Duodenal mucosa (tissue), 2 donors: Measurements from ENCODE around the gene SMARCD2.
A peak's percentile ranks its signal among the peaks of the same experiment; 100 is the strongest.
"Not testable (repeated sequence)": the region's sequence is repeated elsewhere in the genome, so short reads cannot be mapped to it uniquely, and the experiment has no call there.

ENCODE experiments used
- H3K27ac ChIP-seq: one replicate; pipeline ENCODE4 v1.7.0; 2013; ENCODE audit warnings: low read depth, low read length
- H3K27me3 ChIP-seq, 2 donors: one replicate each; pipeline ENCODE4 v1.7.0; 2013; ENCODE audit warnings: low read length in 2 of 2, control low read depth in 1 of 2; ENCODE audit not compliant: insufficient read depth in 2 of 2, control insufficient read depth in 1 of 2
- H3K36me3 ChIP-seq, 2 donors: one replicate each; pipeline ENCODE4 v1.7.0; 2013; ENCODE audit warnings: low read length in 2 of 2, control low read depth in 1 of 2; ENCODE audit not compliant: insufficient read depth in 2 of 2, control insufficient read depth in 1 of 2
- H3K4me1 ChIP-seq, 2 donors: one replicate each; pipeline ENCODE4 v1.7.0; 2013; ENCODE audit warnings: low read length in 2 of 2, control low read depth in 1 of 2; ENCODE audit not compliant: insufficient read depth in 2 of 2, control insufficient read depth in 1 of 2
- H3K4me3 ChIP-seq, 2 donors: one replicate each; pipeline ENCODE4 v1.7.0; 2013; ENCODE audit warnings: low read length in 2 of 2, low read depth in 1 of 2
- H3K9ac ChIP-seq, 2 donors: one replicate each; pipeline ENCODE4 v1.7.0; 2013; ENCODE audit warnings: low read length in 2 of 2, low read depth in 1 of 2
- H3K9me3 ChIP-seq, 2 donors: one replicate each; pipeline ENCODE4 v1.7.0; 2013; ENCODE audit warnings: low read length in 2 of 2, control low read depth in 1 of 2; ENCODE audit not compliant: control insufficient read depth in 1 of 2

The SMARCD2 gene

DNA sequence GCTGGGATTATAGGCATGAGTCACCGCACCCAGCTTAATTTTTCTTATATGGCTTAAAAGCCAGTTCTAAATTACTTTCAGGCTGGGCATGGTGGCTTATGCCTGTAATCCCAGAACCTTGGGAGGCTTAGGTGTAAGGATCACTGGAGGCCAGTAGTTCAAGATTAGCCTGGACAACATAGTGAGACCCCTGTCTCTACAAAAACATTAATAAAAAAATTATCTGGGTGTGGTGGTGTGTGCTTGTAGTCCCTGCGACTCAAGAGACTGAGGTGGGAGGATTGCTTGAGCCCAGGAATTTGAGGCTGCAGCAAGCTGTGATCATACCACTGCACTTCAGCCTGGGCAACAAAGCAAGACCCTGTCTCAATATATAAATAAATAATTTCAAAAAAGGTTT is 10.8 kb upstream of the SMARCD2 start:
- no peaks in the 10 kb centered on the region for H3K27me3 ChIP-seq
- no peak overlapping the region for H3K4me3 ChIP-seq
- H3K4me1 ChIP-seq, result peaks cover 0 to 5% of the 10 kb centered on the region in 2 donors
- H3K27ac ChIP-seq, result no peak overlapping the region
- no peaks in the 10 kb centered on the region for H3K36me3 ChIP-seq
- no peaks in the 10 kb centered on the region for H3K9me3 ChIP-seq
- no peak overlapping the region for H3K9ac ChIP-seq

DNA sequence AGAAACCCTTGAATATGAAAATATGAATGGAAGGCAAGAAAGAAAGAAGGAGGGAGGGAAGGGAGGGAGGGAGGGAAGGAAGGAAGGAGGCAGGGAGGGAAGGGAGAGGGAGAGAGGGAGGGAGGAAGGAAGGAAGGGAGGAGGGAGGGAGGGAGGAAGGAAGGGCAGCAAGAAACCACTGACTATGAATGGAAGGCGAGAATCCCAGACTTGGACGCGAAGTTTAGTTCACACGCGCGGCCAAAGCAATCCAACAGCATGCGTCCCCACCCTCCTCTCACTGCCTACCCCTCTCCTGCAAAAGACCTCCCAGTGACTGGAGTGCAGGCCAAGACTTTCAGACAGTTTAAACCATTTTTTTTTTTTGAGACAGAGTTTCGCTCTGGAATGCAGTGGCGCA is 7.9 kb upstream of the SMARCD2 start:
- Histone ChIP-seq H3K27me3 (no peaks in the 10 kb centered on the region), H3K4me3 (no peak overlapping the region), H3K9ac (no peak overlapping the region), H3K4me1 (peaks cover 0 to 5% of the 10 kb centered on the region in 2 donors), H3K36me3 (no peaks in the 10 kb centered on the region), H3K27ac (no peak overlapping the region), H3K9me3 (no peaks in the 10 kb centered on the region)

DNA sequence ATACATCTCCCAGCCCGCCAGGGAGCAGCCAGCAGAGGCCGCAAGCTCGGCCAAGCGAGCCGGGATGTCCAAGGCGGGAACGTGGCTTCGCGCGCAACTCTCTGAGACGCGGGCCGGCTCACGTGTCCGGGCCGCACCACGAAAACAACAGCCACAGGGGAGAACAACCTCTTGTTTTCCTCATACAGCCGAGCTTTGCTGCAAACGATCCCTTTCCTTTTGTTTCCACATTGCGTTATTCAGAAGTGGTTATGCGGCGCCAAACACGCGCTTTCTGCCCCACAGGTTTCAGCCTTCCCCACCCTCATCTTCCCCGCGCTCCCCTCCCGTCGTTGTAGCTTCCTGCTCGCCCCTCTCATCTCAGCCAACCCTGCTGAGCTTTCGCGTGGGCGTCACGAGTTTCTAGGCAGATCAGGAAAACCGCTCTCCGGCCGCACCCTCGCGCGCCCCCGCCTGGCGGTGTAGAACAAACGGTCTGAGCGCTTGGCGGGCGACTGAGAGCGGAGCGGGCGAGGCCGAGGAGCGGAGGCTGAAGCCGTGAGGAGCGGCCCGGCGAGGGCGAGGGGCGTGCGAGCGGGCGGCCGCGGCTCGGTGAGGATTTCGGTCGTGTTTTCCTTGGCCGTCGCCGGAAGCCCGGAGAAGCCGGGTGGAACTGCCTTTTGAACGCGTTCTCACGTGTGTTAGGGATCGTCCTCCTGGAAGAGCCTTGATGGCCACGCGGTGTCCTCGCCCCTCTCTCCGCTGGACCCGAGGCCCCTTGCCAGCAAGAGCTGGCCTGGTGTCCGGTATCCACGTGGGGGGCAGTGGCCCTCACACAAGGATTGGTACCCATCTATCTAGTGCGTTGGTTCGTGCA is 6.6 kb upstream of the SMARCD2 start:
- Histone ChIP-seq H3K4me3 (peak overlapping the region; percentile 62 to 66), H3K9me3 (no peaks in the 10 kb centered on the region), H3K27me3 (no peaks in the 10 kb centered on the region), H3K27ac (no peak overlapping the region), H3K9ac (peak overlapping the region in 1 of 2 donors; percentile 66), H3K36me3 (no peaks in the 10 kb centered on the region), H3K4me1 (peaks cover 2 to 5% of the 10 kb centered on the region in 2 donors)

DNA sequence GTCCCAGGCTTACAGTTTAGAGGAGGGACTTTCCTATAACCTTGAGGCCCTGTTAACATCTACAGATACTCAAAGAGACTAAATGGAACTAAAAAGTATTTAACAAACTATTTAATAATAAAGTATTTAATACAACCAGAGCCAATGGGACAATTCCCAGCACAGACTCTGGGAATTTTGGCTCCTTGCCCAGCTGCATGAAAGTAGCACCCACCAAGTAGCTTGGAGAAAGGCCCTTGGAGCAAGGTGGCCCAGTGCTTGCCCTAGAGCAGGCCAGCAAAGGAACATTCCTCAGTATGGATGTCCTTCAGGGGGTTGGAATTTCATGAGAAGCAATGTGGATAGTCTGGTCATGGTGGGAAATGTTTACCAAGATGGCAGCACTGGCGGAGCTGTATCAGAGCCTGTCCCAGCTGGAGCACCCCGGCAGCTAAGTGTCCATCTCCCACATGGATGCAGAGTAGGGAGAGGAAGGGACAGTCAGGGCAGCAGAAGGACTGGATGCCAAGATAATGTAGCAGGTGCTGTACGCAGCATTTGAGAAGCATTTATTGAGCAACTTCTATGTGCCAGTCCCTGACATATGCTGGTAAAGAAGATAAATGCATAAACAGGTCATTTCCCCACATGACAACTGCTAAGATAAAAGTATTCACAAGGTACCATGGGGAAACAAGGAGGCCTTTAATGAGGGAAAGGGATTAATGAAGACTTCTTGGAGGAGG is 5.2 kb upstream of the SMARCD2 start:
- Histone ChIP-seq H3K9ac (no peak overlapping the region), H3K4me3 (no peak overlapping the region)

DNA sequence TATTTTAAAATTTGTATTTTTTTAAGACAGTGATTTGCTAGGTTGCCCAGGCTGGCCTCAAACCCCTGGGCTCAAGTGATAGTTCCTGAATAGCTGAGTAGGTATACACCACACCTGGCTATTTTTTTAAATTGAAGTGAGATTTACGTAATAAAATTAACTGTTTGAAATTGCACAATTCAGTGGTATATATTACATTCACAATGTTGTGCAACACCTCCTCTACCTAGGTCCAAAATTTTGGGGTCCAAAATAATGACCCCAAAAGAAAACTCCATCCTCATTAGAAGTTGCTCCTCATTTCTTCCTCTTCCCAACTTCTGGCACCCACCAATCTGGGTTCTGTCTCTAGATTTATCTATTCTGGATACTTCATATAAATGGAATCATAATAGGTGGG is 3.0 kb upstream of the SMARCD2 start:
- Histone ChIP-seq H3K9me3 (no peaks in the 10 kb centered on the region), H3K4me1 (peaks cover 15 to 18% of the 10 kb centered on the region in 2 donors), H3K36me3 (no peaks in the 10 kb centered on the region), H3K4me3 (no peak overlapping the region), H3K9ac (no peak overlapping the region), H3K27me3 (no peaks in the 10 kb centered on the region), H3K27ac (no peak overlapping the region)

More for the DNA sequence above, 5.2 kb upstream of the SMARCD2 start:
- Histone ChIP-seq H3K36me3 (no peaks in the 10 kb centered on the region), H3K9me3 (no peaks in the 10 kb centered on the region), H3K27me3 (no peaks in the 10 kb centered on the region), H3K27ac (no peak overlapping the region), H3K4me1 (peaks cover 5 to 8% of the 10 kb centered on the region in 2 donors)

DNA sequence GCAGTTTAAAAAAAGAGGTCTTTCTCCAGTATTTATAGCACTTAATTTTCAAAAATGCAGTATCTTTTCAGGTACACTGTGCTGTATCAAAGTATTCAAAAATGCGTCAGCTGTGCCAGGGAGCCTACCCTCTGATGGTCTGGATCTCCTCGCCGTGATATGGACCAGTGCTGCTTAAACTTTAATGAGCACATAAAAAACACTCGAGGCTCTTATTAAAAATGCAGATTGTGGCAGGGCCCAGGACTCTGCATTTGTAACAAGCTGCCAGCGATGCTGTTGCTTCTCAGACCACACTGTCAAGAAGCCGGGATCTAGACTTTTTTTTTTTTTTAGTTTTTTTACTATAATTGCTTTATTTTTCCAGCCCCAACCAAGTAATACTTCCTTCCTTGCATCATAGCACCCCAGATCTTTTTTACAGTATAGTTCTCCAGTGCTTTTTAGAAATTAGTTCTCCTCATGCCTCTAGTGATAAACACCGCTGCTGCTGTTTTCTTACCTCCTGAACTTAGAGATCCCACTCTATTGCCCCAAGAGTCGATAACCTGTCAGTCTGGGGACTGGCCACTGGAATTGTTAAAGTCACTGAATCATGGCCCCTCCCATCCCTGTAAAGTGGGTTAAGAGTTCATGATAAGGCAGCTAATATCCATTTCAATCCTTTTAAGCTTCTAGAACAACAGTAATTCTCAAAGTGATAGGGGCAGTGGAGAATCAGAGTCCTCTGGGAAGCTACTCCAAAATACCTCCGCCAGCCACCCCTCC is 1.6 kb upstream of the SMARCD2 start:
- Histone ChIP-seq H3K4me3 (peak overlapping the region; percentile 65 to 74), H3K9ac (no peak overlapping the region), H3K9me3 (no peaks in the 10 kb centered on the region), H3K36me3 (no peaks in the 10 kb centered on the region), H3K27ac (no peak overlapping the region), H3K27me3 (no peaks in the 10 kb centered on the region), H3K4me1 (peaks cover 28% of the 10 kb centered on the region in 2 donors)

DNA sequence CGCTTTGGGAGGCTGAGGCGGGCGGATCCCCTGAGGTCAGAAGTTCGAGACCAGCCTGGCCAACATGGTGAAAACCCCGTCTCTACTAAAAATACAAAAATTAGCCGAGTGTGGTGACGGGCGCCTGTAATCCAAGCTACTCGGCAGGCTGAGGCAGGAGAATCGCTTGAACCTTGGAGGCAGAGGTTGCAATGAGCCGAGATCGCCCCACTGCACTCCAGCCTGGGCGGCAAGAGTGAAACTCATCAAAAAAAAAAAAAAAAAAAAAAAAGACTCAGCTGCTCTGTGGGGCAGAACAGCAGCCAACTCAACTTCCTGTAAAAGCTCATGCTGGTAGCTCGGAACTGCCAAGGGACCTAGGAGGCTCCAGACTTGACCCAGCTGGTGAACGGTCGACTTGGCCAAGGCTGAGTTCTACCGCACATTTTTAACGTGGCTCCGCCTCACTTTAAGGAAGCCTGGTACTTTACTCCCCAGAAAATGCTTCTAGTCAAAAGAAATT is 953 bp upstream of the SMARCD2 start:
- H3K9me3 ChIP-seq, H3K27me3 ChIP-seq, H3K36me3 ChIP-seq: not testable (repeated sequence)
- H3K4me1 ChIP-seq, result peaks cover 31 to 34% of the 10 kb centered on the region in 2 donors
- H3K9ac ChIP-seq, result peak overlapping the region in 1 of 2 donors; percentile 10
- peak overlapping the region; percentile 75 for H3K27ac ChIP-seq
- H3K4me3 ChIP-seq, result peak overlapping the region; percentile 65 to 74

DNA sequence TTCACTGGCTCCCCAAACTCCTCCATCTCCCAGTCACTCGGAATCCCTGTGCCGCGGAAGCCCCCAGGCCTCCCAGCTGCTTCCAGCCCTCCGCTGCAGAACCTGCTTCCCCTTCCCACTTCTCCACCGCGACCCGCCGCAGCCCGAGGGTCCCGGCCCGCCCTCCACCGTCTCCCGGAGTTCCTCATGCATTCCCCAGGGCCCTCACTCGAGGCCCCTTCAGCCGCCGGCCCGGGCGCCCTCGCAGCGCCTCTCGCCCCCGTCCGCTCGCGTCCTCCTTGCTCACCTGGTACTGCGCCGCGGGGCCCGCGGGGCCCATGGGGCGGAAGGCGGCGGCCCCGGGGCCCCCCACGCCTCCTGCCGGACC is 329 bp downstream of the SMARCD2 start:
- peaks cover 32 to 36% of the 10 kb centered on the region in 2 donors for H3K4me1 ChIP-seq

DNA sequence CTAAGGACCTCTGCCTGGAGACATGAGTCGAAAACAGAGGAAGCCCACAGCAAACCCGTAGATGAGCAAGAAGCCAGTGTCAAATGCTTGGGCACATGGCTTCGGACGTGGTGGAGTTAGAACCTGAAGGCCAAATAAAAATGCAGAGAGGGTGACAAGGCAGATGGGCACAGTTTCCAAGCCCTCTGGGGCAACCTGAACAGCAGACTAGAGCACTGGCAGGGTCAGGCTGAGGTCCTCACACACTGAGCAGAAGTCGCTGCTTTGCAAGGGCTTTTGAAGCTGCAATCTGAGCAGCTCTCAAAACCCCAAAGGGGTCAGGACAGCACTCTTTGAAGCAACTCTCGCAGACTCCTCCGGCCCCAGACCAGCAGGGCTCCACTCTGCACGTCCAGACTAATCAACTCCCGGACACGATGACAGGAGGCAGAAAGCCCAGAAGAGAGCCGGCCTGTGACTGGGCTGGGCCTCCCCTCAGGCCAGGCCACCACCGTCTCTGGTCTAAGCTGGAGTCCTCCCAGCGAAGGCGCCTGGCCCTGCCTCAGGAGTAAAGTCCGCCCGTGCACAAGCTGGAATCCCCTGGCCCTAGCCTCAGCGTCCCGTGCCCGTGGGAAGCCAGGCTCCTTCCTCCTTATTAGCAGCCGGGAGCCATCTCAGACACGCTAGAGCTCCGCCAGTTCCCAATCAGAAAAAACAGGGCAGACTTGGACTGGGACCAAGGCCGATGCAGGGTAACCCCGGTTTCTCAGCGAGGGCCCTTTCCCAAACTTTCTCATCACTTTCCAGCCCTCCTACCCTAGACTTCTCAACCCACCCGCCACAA is 924 bp downstream of the SMARCD2 start:
- Histone ChIP-seq H3K4me3 (peak overlapping the region; percentile 79 to 90), H3K9me3 (no peaks in the 10 kb centered on the region), H3K4me1 (peaks cover 32 to 36% of the 10 kb centered on the region in 2 donors), H3K9ac (peak overlapping the region; percentile 84 to 91), H3K27me3 (no peaks in the 10 kb centered on the region), H3K27ac (no peak overlapping the region), H3K36me3 (peaks cover 13 to 18% of the 10 kb centered on the region in 2 donors)

More for the DNA sequence above, 329 bp downstream of the SMARCD2 start:
- Histone ChIP-seq H3K4me3 (peak overlapping the region; percentile 79 to 90), H3K9me3 (no peaks in the 10 kb centered on the region), H3K9ac (peak overlapping the region; percentile 84 to 91), H3K27me3 (no peaks in the 10 kb centered on the region), H3K36me3 (peaks cover 8 to 12% of the 10 kb centered on the region in 2 donors), H3K27ac (peak overlapping the region; percentile 80)
